ENCODE results near the gene SEPTIN10. TPM values are rescaled to one million over a fixed set of nuclear protein-coding genes. Genes with fewer than 3 reads are reported as not detected.

SEPTIN10 gene
- total RNA-seq, 2 donors from 2014 or later, result 66.3 to 94.9 TPM

- H3K4me3 ChIP-seq, result no peak overlapping the region
- peaks cover 12% of the 10 kb centered on the region for H3K4me1 ChIP-seq (replicated peaks)
- no peaks in the 10 kb centered on the region for H3K36me3 ChIP-seq
- DNase-seq (ENCODE audit: low spot score), result no peak
- TF ChIP-seq POLR2AphosphoS5 (IDR thresholded peaks at IDR 0.05), result no peak
- no peak for TF ChIP-seq POLR2A (IDR thresholded peaks at IDR 0.05)
- no peak for TF ChIP-seq CTCF (IDR thresholded peaks at IDR 0.05)
- H3K27ac ChIP-seq, result no peak overlapping the region
- 96% methylated on average over 21 of the region's 21 CpGs for WGBS
- no peaks in the 10 kb centered on the region for H3K9me3 ChIP-seq
- H3K27me3 ChIP-seq (replicated peaks; ENCODE audit: insufficient read depth), result no peaks in the 10 kb centered on the region
- intact Hi-C loops (cut with DNase I), result no loop called here
These were observed 112.3 kb downstream of the SEPTIN10 start for GRCh38 chr2:109501461-109501860.

GRCh38 chr2:109500910-109501309 is 112.9 kb downstream of the SEPTIN10 start:
- intact Hi-C loops (cut with DNase I), result no loop called here
- WGBS, result 95% methylated on average over 8 of the region's 8 CpGs
- no peak for TF ChIP-seq POLR2A (IDR thresholded peaks at IDR 0.05)
- no peak for TF ChIP-seq POLR2AphosphoS5 (IDR thresholded peaks at IDR 0.05)
- no peak for TF ChIP-seq CTCF (IDR thresholded peaks at IDR 0.05)
- H3K4me3 ChIP-seq, result no peak overlapping the region
- no peaks in the 10 kb centered on the region for H3K36me3 ChIP-seq
- H3K4me1 ChIP-seq (replicated peaks), result peaks cover 12% of the 10 kb centered on the region
- no peak overlapping the region for H3K27ac ChIP-seq
- H3K27me3 ChIP-seq (replicated peaks; ENCODE audit: insufficient read depth), result no peaks in the 10 kb centered on the region
- H3K9me3 ChIP-seq, result no peaks in the 10 kb centered on the region
- DNase-seq (ENCODE audit: low spot score), result no peak

- 36% methylated on average over 5 of the region's 5 CpGs for WGBS
- DNase-seq (ENCODE audit: low spot score), result peak; percentile 58
- H3K27ac ChIP-seq, result peak overlapping the region; percentile 61 to 69
- TF ChIP-seq POLR2A (IDR thresholded peaks at IDR 0.05) (no peak), POLR2AphosphoS5 (IDR thresholded peaks at IDR 0.05) (peak; percentile 72)
- H3K27me3 ChIP-seq (replicated peaks; ENCODE audit: insufficient read depth), result no peaks in the 10 kb centered on the region
- intact Hi-C loops (cut with DNase I), result loop anchor here (10.0 kb wide), 1 partner anchor 575 kb away; no protein-coding TSS in a partner anchor
- H3K9me3 ChIP-seq, result no peaks in the 10 kb centered on the region
- H3K36me3 ChIP-seq, result no peaks in the 10 kb centered on the region
- H3K4me3 ChIP-seq, result no peak overlapping the region
- H3K4me1 ChIP-seq (replicated peaks), result peaks cover 12% of the 10 kb centered on the region
These were observed 114.2 kb downstream of the SEPTIN10 start for GRCh38 chr2:109499566-109499965.

GRCh38 chr2:109498906-109499305 is 114.9 kb downstream of the SEPTIN10 start:
- 92% methylated on average over 15 of the region's 15 CpGs for WGBS
- H3K27ac ChIP-seq, result peak overlapping the region; percentile 46 to 69

More at GRCh38 chr2:109498906-109499305, 114.9 kb downstream of the SEPTIN10 start:
- Histone ChIP-seq H3K4me3 (no peak overlapping the region), H3K36me3 (no peaks in the 10 kb centered on the region), H3K27me3 (replicated peaks; ENCODE audit: insufficient read depth) (no peaks in the 10 kb centered on the region), H3K4me1 (replicated peaks) (peaks cover 12% of the 10 kb centered on the region), H3K9me3 (no peaks in the 10 kb centered on the region)
- intact Hi-C loops (cut with DNase I), result loop anchor here (10.0 kb wide), 1 partner anchor 574 kb away; no protein-coding TSS in a partner anchor
- TF ChIP-seq POLR2A (IDR thresholded peaks at IDR 0.05), result no peak
- no peak for TF ChIP-seq CTCF (IDR thresholded peaks at IDR 0.05)
- no peak for TF ChIP-seq POLR2AphosphoS5 (IDR thresholded peaks at IDR 0.05)
- DNase-seq (ENCODE audit: low spot score), result no peak
